GM10266 (cell line): ENCODE results near the gene DHDDS.

Source experiments
- DNase-seq: peaks from one replicate; pipeline ENCODE4 v3.0.0; 2012; ENCODE audit errors: extremely low spot score
- TF ChIP-seq, protein P1 (sequence below): IDR thresholded peaks from 2 replicates; pipeline ENCODE4 v1.5.1; 2012; ENCODE audit warnings: mild to moderate bottlenecking, low read depth; ENCODE audit not compliant: control insufficient read depth, insufficient read depth; ENCODE audit errors: missing control alignments

DHDDS gene

DNA sequence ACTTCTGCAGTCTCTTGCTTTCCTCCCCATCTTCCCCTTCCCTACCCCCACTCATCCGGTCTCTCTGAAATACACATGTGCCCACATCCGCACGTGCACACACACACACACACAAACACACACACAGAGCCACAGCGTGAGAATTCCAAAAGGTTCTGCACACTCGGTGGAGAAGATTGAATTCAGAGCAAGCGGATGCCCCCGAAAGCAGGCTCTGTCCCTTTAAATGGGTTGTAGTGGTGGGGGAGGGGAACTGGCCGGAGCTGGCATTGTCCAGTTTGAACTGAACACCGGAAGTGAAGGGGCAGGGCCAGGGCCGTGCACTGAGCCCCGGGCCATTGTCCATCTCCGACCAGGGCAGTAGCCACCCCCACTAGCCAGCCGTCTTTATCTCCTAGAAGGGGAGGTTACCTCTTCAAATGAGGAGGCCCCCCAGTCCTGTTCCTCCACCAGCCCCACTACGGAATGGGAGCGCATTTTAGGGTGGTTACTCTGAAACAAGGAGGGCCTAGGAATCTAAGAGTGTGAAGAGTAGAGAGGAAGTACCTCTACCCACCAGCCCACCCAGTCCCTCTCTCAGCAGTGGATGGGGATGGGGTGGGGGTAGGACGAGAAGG is 22.8 kb upstream of the DHDDS start:
- TF ChIP-seq, protein P1, sequence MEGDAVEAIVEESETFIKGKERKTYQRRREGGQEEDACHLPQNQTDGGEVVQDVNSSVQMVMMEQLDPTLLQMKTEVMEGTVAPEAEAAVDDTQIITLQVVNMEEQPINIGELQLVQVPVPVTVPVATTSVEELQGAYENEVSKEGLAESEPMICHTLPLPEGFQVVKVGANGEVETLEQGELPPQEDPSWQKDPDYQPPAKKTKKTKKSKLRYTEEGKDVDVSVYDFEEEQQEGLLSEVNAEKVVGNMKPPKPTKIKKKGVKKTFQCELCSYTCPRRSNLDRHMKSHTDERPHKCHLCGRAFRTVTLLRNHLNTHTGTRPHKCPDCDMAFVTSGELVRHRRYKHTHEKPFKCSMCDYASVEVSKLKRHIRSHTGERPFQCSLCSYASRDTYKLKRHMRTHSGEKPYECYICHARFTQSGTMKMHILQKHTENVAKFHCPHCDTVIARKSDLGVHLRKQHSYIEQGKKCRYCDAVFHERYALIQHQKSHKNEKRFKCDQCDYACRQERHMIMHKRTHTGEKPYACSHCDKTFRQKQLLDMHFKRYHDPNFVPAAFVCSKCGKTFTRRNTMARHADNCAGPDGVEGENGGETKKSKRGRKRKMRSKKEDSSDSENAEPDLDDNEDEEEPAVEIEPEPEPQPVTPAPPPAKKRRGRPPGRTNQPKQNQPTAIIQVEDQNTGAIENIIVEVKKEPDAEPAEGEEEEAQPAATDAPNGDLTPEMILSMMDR: no peak

DNA sequence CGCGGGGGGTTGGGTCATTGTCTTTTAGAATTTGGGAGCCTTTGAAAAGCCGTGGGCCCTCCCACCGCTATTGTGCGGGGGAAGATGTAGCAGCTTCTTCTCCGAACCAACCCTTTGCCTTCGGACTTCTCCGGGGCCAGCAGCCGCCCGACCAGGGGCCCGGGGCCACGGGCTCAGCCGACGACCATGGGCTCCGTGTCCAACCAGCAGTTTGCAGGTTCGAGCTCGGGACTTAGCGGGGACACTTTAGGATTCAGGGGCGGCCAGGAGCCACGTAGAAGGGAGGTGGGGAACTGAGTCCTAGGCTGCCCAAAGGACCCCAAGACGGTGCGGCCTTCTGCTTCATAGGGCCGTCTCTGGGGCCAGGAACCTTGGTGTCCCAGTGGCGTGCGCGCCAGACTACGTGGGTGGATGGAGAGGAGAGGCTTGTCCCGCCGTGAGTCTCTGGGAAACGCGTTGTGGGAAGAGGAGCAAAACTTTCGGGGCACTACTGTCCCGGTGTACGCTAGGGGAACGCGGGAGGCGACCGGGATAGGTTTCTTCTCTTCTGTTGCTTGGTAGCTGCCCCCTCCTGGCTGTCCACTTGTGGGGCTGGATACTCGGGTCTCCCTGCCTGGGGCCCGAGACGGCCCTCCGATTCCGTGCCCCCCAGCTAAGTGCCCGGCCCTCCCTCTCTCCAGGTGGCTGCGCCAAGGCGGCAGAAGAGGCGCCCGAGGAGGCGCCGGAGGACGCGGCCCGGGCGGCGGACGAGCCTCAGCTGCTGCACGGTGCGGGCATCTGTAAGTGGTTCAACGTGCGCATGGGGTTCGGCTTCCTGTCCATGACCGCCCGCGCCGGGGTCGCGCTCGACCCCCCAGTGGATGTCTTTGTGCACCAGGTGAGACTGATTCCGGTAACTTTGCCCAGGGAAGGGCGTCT is 21.2 kb upstream of the DHDDS start, which contains the start of gene LIN28A:
TSS of gene LIN28A (plus strand) at position 112 of the 918 bp plus-strand sequence. CDS start at position 187, 75 bp downstream.
- DNase-seq: no peak
- TF ChIP-seq, protein P1: no peak

More for the DNA sequence above, 22.8 kb upstream of the DHDDS start:
- DNase-seq: no peak

DNA sequence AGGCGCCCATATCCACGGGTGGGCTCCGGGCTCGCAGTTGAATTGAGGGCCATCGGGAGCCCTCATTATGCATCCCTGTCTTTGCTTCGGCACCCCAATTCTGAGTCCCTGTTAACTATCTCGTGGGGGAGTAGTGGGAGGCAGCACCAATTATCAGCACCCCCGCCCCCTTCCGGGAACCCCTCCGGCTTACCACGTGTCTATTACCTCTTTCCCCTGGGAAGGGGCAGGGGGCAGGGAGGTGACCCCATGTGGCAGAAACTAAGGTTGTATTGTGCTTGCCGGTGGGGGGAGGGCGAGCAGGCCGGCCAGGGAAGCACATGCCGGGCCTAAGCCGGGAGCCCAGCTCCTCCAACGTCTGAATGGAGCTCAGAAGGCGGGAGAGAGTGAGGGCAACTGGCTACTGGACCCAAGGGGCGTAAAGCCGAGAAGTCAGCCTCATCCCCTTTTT is 20.5 kb upstream of the DHDDS start:
- no peak for DNase-seq
- TF ChIP-seq, protein P1: no peak

DNA sequence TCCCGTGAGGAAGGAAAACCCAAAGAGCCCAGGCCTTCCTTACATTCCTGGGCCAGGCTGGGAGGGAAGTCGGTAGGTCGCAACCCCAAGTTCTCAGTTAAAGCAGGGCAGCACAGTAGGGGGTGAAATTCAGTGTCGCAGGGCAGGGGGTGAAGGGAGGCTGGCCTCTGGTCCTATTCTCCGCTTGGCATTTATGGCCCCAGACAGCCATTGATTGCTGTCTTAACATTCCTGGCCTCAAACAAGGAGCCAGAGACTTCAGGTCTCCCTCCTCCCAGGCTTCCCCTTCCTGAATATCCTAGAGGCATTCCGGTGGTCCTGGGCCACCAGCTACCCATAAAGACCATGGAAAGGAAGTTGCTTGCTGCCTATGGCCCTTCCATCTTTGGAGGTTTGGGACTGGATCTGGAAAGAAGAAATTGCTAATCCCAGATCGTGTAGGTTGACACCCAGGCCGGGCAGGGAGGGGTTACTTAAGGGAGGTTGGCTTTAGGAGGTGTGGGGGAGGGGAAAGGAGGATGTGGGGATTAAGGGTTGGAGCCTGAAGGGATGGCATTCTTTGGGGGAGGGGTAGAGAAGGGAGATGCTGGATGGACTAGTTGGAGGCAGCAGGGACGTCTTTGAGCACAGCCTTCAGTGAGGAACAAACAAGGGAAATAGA is 19.8 kb upstream of the DHDDS start:
- TF ChIP-seq, protein P1: no peak
- no peak for DNase-seq

DNA sequence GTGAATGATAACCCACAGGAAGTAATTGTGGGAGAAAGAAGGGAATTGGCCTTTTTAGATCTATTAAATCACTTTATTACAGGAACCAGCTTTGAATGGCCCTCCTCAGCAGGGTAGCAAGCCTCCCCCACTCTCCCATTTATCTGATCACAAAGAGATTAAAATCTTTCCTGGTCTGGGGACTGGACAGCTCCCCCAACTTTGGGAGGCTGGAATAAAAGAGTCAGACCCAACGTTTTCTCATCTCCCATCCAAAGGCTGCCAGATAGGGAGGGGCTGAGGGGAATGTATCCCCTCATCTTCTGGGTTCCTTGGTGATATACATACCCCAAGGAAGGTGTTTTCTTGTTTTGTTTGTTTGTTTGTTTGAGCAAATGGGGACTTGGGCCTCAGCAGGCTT is 19.1 kb upstream of the DHDDS start:
- TF ChIP-seq, protein P1: no peak
- DNase-seq: no peak

DNA sequence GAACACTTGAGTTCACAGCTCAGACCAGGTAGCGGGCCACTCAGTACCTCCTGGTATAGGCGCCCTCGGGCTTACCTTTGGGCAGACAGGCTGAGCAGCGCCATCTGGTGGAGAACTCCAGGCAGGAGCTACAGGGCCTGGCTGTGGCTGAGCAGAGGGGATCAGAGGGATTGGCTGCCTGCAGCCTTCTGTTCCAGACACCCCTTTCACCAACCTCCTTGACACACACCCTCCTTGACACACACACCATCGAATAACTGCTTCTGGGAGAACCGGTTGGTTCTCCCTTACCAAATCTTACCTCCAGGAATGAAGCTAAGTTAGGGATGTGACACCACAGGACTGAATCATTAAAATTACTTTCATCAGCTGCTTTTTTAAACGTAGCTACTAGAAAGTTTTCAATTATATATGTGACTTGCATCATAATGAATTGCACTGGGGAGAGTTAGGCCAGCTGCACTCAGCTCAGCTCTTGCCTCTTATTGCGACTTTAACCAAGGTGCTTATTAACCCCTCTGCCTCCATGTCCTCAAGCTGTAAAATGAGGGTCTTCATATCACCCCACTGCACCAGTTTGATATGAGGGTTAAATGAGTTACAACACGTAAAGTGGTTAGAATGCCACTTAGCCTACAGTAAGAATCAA is 14.9 kb upstream of the DHDDS start:
- peak; percentile 84 for DNase-seq
- TF ChIP-seq, protein P1: peak; percentile 98
